ENCODE results near the gene GABRP. TPM values are rescaled to one million over a fixed set of nuclear protein-coding genes. Genes with fewer than 3 reads are reported as not detected.
"Not testable (repeated sequence)": the region's sequence is repeated elsewhere in the genome, so short reads cannot be mapped to it uniquely, and the experiment has no call there.

Gene GABRP
- total RNA-seq, 1 experiment from 2014 or later: 11.0 TPM

DNA sequence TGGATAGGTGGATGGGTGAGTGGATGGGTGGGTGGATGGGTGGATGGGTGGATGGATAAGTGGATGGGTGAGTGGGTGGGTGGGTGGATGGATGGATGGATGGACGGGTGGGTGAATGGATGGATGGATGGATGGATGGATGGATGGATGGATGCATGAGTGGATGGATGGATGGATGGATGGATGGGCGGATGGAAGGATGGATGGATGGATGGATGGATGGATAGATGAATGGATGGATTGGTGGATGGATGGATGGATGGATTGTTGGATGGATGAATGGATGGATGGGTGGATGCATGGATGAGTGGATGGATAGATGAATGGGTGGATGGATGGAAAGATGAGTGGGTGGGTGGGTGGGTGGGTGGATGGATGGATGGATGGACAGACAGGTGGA is 29.0 kb upstream of the GABRP start:
- DNase-seq (ENCODE audit: low spot score): not testable (repeated sequence)

DNA sequence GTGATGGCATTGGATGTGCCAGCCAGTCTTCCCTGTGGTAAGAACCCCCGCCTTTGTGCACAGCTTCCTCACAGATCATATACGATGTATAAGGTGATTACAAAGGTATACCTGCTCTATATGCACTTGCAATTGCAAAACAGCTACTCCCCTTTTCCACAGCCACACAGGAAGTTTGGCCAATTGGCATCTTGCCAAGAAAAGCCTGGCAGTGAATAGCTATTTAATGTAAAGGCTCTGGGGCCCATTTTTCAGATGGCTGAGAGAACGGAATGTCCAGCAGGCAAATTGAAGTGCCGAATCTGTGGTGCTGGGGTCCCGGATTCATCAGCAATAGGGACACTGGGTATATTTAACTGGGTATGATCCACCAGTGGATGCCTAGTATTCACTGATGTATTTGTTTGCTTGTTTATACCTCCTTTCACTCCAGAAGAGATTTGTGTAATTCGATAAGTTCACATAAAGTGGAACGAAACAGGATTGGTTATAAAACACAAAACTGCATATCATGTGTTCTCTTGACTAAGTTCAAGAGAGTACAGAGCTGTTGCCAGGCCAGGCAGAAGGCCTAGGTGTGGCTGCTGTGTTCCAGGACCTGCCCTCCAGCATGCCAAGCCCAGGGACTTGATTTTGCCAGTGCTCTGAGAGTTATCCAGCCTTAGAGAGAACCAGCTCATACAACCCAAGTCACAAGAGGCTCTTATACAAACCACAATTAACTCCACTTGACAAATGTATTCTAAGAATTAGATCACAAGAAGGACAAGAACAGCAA is 27.7 kb upstream of the GABRP start:
- DNase-seq (ENCODE audit: low spot score): peak; percentile 96

DNA sequence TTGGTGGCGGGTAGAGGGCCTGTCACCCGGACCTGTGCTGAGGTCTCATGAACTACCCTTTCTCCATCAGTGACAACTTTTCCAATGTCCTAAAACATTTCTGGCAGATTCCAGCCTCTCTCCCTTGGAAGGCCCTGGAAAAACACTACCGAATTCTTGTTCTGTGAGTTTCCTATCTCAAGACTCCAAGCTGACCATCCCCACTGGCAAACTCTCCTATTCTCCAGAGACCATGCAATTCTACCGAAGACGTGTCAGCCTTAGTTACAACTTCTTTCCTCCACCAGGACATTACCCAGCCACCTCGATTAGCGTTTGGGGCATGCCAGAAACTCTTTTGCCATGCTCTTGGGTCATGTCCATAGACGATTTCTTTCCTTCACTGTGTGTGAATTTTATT is 26.8 kb upstream of the GABRP start:
- DNase-seq (ENCODE audit: low spot score): no peak

DNA sequence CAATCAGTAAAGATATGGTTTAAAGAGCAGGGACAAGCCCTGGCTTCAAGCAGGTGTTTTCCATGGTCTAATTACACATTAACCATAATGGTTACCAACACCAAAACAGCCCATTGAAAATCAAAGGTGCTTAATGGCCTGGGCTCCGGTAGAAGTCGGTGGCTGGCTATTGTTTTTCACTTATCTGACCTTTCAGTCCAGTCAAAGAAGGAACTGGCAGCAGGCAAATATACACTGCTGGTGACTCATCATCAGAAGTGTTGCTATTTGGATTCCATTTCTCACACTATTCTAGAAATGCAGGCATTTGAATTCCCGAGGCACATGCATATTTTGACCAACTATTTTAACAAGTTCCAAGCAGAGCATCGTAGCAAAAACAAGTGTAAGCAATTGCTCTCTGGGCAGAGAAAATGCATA is 26.3 kb upstream of the GABRP start:
- peak; percentile 92 for DNase-seq (ENCODE audit: low spot score)

DNA sequence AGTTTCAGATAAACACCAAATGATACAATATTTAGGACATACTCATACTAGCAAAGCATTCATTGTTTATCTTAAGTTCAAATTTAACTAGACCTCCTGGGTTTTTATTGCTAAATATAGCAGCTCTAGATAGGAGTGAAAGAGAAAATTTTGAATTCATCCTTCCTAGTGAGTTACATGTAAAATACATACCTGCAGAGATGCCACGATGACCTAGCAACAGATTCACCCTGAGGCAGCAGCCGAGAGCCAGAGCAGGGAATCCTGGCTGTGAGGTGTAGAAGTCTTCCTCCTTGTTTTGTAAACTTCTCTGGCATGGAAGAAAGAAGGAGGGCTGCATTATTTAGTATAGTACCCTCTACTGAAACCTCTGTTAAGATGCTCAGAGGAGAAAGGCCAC is 25.9 kb upstream of the GABRP start:
- DNase-seq (ENCODE audit: low spot score): no peak

DNA sequence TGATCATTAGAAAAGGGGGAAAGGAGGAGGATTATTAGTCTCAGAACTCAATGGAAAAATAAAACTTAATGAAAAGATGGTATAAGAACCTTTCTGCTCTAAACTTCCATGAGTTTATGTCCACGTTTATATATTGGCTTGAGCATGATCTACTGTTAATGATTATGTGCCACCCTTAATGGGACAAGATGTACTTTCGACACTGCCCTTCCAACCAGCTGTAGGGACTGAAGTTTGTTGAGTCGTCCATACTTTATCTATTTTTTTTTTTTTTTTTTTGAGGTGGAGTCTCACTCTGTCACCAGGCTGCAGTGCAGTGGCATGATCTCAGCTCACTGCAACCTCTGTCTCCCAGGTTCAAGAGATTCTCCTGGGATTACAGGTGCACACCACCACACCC is 25.0 kb upstream of the GABRP start:
- no peak for DNase-seq (ENCODE audit: low spot score)

DNA sequence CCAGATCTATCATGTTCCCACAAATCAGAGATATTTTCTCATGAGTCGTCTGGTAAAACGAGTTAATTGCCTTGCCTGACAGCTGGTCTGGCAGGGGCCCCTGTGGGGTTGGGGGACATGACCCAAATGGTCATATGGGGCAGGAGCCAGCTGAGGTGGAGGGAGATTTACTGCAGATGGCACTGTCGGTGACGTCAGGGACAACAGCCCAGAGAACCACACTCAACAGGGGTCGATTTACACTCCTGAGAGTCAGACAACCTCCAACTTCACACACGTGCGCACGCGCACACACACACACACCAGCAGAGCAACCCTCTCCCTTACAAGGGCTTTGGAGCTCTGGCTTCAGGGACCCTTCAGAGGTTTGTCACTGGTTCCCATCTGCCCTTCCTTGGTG is 23.4 kb upstream of the GABRP start:
- DNase-seq (ENCODE audit: low spot score): no peak

DNA sequence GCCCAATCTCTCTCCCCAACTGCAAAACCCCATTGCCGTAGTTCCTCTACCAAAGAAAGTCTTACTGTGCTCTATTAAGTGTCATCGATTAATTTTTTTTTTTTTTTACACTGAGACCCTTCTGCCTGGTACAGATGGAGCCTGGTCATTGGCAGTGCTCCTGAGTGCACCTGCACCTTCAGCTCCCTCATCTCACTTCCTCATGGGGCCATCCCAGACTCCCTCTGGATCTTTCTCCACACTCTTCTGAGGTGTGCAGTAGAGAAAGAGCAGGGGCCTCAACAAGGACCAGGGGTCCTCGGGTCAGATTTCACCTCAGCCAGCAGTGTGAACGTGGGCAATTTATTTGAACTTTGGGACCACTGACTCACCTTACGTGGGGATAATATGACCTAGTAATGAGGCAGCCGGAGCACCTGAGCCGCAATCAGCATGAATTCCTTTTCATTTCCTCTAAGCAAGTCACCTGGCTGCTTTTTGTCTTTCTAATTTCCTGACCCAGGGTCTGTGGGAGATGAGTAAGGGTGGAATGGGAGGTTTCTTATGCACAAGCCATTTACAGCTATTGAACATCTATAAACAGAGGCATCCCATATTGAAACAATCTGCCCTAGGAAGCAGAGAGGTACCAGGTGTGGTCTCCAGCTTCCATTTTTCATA is 22.3 kb upstream of the GABRP start:
- no peak for DNase-seq (ENCODE audit: low spot score)

DNA sequence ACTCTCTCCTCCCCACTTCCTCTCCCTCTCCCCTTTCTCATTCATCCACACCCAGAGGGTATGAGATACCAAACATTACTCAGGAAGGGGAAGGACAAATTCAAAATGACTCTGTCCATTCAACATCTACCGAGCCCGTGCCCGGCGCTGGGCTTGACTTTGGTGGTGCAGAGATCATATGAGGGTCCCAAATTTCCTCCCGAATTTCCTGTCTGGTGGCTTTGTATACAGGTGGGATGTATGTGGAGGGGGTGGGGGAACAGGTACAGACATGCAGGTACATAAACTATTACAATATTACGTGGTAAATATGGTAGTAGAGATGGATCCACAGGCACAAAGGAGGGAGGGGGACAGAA is 21.8 kb upstream of the GABRP start:
- no peak for DNase-seq (ENCODE audit: low spot score)

DNA sequence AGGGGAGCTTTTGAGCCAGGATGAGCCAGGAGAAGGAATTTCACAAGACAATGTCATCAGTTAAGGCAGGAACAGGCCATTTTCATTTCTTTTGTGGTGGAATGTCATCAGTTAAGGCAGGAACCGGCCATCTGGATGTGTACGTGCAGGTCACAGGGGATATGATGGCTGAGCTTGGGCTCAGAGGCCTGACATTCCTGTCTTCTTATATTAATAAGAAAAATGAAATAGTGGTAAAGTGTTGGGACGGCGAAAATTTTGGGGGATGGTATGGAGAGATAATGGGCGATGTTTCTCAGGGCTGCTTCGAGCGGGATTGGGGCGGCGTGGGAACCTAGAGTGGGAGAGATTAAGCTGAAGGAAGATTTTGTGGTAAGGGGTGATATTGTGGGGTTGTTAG is 21.2 kb upstream of the GABRP start:
- not testable (repeated sequence) for DNase-seq (ENCODE audit: low spot score)

DNA sequence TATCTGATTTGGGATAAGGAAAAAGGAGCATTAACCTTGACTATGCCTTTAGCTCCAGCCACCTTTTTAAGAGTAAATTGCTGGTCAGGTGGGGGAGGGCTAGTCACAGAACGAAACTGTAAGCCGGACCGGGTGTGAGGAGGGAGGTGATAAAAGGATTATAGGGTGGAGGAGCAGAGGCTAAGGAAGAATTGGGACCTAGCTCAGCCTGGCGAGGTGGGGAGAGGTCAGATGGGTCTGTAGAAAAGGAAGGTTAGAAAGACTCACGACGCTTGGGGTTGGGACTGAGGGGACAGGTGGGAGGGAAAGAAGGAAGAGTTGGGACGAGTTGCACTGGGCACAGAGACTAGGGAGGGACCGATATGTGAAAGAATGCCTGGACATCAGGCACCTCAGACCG is 17.7 kb upstream of the GABRP start:
- not testable (repeated sequence) for DNase-seq (ENCODE audit: low spot score)

DNA sequence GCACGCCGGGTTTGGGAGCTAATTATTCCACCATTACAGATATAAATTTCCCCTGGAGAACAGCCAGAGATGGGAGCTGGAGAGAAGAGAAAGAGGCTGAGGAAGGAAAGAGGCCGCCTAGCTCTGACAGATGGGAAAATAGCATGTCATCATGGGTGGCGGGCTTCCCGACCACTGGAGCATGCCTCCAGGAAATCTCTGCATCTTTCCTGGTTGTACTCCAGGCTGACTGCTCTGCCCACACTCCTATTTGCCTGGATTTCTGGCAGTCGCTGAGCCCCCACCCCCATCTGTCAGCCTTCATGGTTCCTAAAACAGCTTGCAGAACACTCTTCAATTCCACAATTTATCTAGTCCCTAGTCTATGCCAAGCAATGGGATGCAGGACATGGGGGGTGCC is 14.3 kb upstream of the GABRP start:
- no peak for DNase-seq (ENCODE audit: low spot score)

DNA sequence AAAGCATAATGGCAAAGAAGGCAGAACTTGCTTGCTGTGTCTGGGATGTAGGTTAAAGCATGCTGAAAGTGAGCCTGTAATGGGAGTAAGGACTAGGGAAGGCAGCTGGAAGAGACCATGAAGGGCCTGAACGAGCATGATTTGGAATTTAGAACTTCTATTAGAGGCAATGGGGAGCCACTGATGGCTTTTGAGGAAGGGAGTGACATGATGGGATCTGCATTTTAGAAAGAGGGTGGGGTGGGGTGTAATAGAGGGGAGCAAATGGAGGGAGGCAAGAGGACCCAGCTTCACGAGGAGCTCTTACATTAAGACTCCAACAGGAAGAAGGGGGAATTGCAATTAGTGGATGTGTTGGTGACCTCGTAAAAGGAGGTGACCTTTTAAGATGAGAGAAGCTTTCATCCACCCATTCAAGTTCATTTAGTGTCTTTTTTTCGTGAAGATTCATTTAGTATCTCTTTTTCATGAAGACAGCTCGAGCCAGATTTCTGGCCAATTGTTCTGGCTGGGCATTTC is 13.6 kb upstream of the GABRP start:
- no peak for DNase-seq (ENCODE audit: low spot score)

DNA sequence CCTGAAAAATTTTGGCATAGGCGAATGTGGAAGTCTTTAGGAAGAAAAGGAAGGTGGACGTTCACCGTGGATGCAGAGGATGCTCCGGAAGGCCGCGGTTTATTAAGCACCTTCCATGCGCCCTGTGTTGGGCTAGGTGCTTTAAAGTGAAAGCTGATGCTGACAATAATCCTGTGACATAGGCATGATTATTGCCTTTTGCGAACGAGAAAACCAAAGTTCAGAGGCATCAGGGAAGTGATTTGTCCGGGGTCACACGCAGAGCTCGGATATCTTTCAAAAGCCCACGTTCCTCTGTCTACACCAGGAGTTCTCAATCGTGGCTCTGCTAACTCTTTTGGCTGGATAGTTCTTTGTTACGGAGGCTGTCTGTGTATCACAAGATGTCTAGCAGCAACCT is 12.0 kb upstream of the GABRP start:
- DNase-seq (ENCODE audit: low spot score): no peak

DNA sequence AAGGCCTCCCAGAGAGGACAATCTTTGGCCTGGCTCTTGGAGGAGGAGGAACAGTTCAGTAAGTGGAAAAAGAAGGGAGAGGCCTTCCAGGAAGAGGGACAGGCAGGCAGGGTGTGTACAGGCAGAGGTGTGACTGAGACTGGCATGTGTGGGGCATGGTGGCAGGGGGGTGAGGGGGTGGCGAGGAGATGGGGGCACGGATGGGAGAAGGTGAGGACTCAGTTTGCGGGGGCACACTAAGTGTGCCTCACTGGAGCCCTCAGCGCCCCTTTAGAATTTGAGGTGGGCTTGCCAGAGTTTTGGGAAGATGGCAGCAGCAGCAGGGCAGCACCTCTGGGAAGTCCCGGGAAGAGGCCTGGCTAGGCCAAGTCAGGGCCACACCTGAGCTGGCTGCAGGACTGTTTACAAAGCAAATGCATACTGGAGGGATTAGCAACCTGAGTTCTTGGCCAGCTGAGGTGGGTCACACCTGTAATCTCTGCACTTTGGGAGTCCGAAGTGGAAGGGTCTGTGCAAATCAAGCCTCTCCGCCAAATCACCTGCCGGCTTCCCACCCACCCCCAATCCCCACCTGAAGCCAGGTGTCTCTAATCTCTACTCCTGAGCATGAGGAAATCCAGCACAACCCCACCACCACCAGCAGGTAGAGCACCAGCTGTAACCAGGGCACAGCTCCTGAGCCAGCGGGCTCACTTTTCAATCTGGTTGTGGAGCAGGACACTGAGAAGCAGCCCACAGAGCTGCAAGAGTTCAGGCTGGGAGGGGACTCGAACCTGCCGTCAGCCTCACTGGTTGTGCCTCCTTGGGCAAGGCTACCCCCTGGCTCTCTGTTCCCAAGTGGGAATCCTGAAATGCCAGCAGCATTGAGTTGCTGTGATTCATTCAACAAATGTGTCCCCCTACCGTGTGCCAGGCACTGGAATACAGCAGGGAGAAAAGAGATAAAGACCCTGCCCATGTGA is 10.2 kb upstream of the GABRP start:
- DNase-seq (ENCODE audit: low spot score): peak; percentile 36

DNA sequence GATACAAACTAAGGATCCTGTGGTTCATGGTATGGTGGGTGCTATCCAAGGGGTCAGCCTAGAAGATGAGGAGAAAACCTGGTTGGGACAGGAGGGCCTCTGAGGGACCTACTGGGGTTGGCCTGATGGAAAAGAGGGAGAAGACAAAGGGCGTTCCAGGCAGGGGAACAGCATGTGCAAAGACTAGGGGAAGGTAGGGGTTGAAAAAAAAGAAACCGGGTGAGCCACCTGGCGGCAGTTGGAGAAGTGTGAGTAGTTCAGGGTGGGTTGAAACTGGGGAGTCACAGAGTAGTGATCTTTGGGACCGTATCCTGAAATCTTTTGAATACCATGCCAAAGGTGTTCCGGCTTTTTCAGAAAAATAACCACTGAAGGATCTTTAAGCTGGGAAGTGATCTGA is 8.7 kb upstream of the GABRP start:
- DNase-seq (ENCODE audit: low spot score): no peak

DNA sequence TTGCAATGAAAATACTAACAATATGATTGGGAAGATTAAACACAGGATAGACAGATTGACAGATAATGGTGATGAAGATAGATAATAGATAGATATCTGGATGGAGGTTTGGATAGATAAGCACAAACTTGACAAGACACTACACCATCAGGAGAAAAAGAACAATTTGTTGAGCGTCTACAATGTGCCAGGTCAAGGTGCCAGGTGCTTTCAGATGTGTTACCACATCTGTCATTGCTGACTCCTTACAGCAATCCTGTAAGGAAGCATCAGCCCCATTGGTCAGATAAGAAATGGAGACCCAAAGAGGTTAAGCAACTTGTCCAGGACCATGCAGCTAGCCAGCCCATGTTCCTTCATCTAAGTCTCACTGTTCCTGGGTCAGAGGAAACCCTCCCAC is 1.6 kb upstream of the GABRP start:
- DNase-seq (ENCODE audit: low spot score): no peak

DNA sequence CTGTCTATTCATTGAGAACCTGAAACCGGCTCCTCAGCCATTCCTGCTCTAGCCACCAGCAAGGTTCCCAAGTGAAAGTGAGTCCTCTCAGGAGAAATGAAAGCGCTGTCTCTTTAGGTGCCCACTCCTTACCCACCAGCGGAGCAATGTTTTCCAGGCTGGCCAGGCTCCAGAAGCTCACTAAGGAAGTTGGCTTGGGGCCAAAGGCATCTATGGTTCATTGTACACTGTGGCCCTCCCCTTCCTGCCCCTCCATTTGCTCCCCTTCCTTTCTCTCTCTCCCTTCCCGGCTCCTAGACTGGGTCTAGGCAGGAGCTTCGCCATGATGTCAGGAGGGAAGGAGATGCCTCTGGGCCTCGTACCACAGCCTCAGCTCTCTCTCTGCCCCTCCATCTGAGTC is 1.1 kb upstream of the GABRP start:
- peak; percentile 61 for DNase-seq (ENCODE audit: low spot score)

DNA sequence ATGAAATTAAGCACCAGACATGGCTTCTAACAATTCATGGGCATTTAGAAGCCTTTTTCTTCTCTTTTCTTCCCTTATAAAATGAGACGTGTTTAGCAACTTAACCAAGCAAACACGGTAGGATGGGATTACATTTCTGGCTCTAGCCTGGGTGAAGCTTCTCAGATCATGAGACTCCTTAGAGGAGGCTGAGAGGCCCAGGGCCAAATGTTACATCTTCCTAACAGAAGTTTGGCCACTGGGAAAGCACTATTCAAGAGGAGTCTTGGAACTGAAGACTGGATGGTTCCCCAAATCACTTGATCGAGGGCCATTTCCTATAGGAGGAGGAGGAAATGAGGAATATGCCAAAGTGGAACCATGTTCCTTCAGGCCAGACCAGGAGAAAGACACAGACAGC is 1.9 kb downstream of the GABRP start:
- no peak for DNase-seq (ENCODE audit: low spot score)

DNA sequence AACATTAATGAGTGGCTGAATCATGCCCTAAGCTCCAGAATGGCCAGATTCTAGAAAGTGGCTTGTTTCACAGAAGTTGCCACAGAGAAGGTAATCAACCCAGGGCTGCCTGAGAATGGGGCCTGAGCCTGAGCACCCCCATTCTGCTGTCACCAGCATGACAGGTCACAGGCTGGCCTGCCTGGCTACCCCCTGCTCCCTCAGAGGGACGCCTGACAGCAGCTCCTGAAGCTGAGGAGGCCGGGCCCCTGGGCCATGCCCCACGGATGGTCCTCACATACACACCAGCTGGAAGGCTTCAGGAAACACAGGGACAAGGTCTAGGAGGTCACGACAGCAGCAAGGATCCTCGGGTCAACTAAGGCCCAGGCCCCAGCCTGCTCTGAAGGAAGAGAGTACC is 3.7 kb downstream of the GABRP start:
- DNase-seq (ENCODE audit: low spot score): no peak

DNA sequence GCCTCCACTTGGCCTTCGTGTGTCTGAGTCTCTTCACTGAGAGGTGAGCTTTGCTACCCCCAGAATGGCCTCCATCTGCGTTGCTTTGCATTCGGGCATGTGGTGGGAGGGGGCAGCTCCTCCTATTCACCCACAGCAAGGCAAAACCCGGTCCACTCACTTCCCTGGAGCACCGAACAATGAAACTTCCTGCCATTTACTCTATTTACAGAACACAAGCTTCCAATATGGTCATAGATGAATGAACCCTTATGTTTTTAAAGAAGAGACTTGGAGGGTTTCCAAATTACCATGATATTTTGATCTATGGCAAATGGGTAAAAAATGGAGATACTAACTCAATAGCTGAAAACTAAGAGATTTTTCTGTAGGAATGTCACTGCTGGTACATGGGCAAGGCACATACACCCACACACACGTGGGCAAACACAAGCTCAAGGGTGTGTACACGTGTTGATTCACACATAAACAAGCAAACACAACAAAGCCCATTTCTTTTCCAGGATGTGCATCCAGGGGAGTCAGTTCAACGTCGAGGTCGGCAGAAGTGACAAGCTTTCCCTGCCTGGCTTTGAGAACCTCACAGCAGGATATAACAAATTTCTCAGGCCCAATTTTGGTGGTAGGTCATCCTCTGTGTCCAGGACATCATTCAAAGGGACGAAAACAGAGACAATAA is 5.2 kb downstream of the GABRP start:
- DNase-seq (ENCODE audit: low spot score): no peak
